ENCODE measurements around the gene PCCA. TPM values are rescaled to one million over a fixed set of nuclear protein-coding genes. Genes with fewer than 3 reads are reported as not detected.

The PCCA gene
- total and polyA plus RNA-seq, 9 donors, result 23.5 to 62.4 (median 45.8) TPM

- no peak overlapping the region for H3K27ac ChIP-seq
- TF ChIP-seq CTCF (IDR thresholded peaks at IDR 0.05), result no peak
- no peak for TF ChIP-seq POLR2A (IDR thresholded peaks at IDR 0.05)
- TF ChIP-seq EP300 (IDR thresholded peaks at IDR 0.05), result no peak
- no peak for DNase-seq
- intact Hi-C loops (cut with DNase I), result no loop called here
- H3K27me3 ChIP-seq, result no peaks in the 10 kb centered on the region
- no peak overlapping the region for H3K4me3 ChIP-seq
- 85 to 88% (median 88%) methylated on average over 10 of the region's 10 CpGs for WGBS, 3 donors
- no peaks in the 10 kb centered on the region for H3K9me3 ChIP-seq
- no peaks in the 10 kb centered on the region for H3K4me1 ChIP-seq (ENCODE audit: insufficient read depth)
- no peaks in the 10 kb centered on the region for H3K36me3 ChIP-seq
These were observed 384.2 kb downstream of the PCCA start for GRCh38 chr13:100473087-100473486.

GRCh38 chr13:100473501-100474044, 384.7 kb downstream of the PCCA start:
- Histone ChIP-seq H3K27me3 (no peaks in the 10 kb centered on the region), H3K4me3 (no peak overlapping the region), H3K4me1 (ENCODE audit: insufficient read depth) (no peaks in the 10 kb centered on the region), H3K9me3 (no peaks in the 10 kb centered on the region), H3K36me3 (no peaks in the 10 kb centered on the region), H3K27ac (no peak overlapping the region)
- no peak for DNase-seq
- intact Hi-C loops (cut with DNase I), result no loop called here
- TF ChIP-seq EP300 (IDR thresholded peaks at IDR 0.05) (no peak), CTCF (IDR thresholded peaks at IDR 0.05) (no peak), POLR2A (IDR thresholded peaks at IDR 0.05) (no peak)
- 93 to 94% (median 94%) methylated on average over 8 of the region's 8 CpGs for WGBS, 3 donors

GRCh38 chr13:100476963-100477362, 388.1 kb downstream of the PCCA start:
- TF ChIP-seq POLR2A (IDR thresholded peaks at IDR 0.05) (no peak), EP300 (IDR thresholded peaks at IDR 0.05) (no peak), CTCF (IDR thresholded peaks at IDR 0.05) (no peak)
- H3K36me3 ChIP-seq, result no peaks in the 10 kb centered on the region
- H3K27ac ChIP-seq, result no peak overlapping the region
- peaks cover 2% of the 10 kb centered on the region for H3K4me1 ChIP-seq (ENCODE audit: insufficient read depth)
- H3K9me3 ChIP-seq, result no peaks in the 10 kb centered on the region
- DNase-seq, result no peak
- intact Hi-C loops (cut with DNase I), result no loop called here
- H3K4me3 ChIP-seq, result no peak overlapping the region
- H3K27me3 ChIP-seq, result no peaks in the 10 kb centered on the region
- WGBS, 3 donors, result 95 to 97% (median 97%) methylated on average over 5 of the region's 5 CpGs

- TF ChIP-seq POLR2A (IDR thresholded peaks at IDR 0.05), result no peak
- TF ChIP-seq CTCF (IDR thresholded peaks at IDR 0.05), result no peak
- TF ChIP-seq EP300 (IDR thresholded peaks at IDR 0.05), result no peak
- no peaks in the 10 kb centered on the region for H3K36me3 ChIP-seq
- no peaks in the 10 kb centered on the region for H3K9me3 ChIP-seq
- H3K27ac ChIP-seq, result no peak overlapping the region
- intact Hi-C loops (cut with DNase I), result no loop called here
- H3K27me3 ChIP-seq, result no peaks in the 10 kb centered on the region
- H3K4me1 ChIP-seq (ENCODE audit: insufficient read depth), result peaks cover 2% of the 10 kb centered on the region
- no peak overlapping the region for H3K4me3 ChIP-seq
- 93 to 95% (median 95%) methylated on average over 11 to 12 of the region's 12 CpGs for WGBS, 3 donors
- no peak for DNase-seq
These were observed 389.4 kb downstream of the PCCA start for GRCh38 chr13:100478107-100478809.
